Measurements from ENCODE around the gene HAUS2.

DNA sequence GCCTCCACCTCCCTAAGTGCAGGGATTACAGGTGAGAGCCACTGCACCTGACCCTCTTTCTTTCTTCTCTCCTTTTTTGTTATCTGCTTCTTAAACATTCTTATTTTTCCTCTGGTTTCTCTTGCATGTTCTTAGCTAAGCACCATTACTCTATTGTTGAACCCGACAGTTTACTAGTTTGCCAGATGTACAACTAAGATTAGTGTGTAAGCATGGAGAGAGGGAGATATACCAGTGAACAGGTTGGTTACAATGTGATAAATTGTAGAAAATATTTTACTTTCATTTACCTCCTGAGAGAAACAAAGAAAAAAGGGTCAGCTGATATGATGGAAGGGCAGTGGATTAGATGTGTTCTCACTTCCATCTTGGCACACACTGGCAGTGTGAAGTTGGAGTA, 4.9 kb downstream of the HAUS2 start:
- TF ChIP-seq CTCF (IDR thresholded peaks at IDR 0.05) (no peak), POLR2A (IDR thresholded peaks at IDR 0.05) (no peak)
